Measurements from ENCODE around the gene CYB561. TPM values are rescaled to one million over a fixed set of nuclear protein-coding genes. Genes with fewer than 3 reads are reported as not detected.

Gene CYB561
- total and polyA plus RNA-seq, 2 donors (not counting 3 experiments of a cell fraction or from before 2014, with no cell fraction given) = 34.9 to 71.1 TPM

DNA sequence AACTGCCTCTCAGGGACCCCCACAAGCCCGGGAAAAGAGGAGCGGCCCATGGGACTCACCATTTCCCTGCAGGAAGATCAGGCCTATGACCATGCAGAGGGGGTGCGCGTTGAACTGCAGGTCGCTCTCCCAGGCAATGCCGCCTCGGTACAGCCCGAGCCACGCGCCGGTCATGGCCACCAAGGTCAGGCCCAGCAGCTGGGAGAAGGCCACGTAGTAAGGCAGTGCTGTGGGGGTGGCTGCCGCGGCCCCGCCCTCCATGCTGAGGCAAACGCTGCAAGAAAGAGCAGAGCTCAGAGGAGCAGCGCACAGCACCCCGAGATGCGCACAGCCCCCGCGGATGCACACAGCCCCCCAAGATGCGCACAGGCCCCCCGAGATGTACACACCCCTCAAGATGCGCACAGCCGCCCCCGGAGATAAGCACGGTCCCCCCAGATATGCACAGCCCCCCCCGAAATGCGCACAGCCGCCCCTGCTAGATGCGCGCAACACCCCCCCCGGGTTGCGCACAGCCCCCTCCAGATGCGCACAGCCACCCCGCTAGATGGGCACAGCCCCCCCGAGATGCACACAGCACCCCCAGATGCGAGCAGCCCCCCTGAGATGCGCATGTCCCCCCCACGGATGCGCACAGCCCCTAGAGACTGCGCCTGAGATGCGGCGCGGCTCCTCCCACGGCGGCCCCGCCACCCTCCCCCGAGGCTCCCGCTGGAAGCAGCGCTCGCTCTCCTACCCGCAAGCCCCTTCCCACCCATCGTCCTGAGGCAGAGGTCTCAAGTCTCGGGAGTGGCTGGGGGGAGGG lies 8.6 kb downstream of the CYB561 start:
- Histone ChIP-seq H3K36me3 (ENCODE audit: control insufficient read depth in 2 of 2, extremely low read depth in 1 of 2, insufficient read depth in 2 of 2, low read length in 2 of 2) (peaks cover 0 to 4% of the 10 kb centered on the region in 2 experiments), H3K4me1 (ENCODE audit: control insufficient read depth, extremely low read depth, insufficient read depth, low read length) (peaks cover 27% of the 10 kb centered on the region), H3K27ac (ENCODE audit: insufficient read depth, low read depth, low read length) (no peak overlapping the region), H3K4me2 (ENCODE audit: insufficient read depth, low read length) (no peak overlapping the region), H3K27me3 (ENCODE audit: control insufficient read depth in 2 of 2, insufficient read depth in 2 of 2, low read length in 2 of 2) (no peaks in the 10 kb centered on the region), H3K4me3 (replicated peaks in 1 of 3; ENCODE audit: insufficient read depth in 1 of 3, low read depth in 1 of 3, low read length in 3 of 3) (no peak overlapping the region), H3K9ac (replicated peaks; ENCODE audit: extremely low read depth, insufficient read depth, low read length) (no peak overlapping the region), H3K9me3 (replicated peaks; ENCODE audit: control insufficient read depth, insufficient read depth, low read length) (no peaks in the 10 kb centered on the region), H3K79me2 (ENCODE audit: control insufficient read depth, insufficient read depth, low read length) (no peaks in the 10 kb centered on the region), H2AFZ (ENCODE audit: low read depth, low read length) (no peak overlapping the region), H4K20me1 (replicated peaks; ENCODE audit: control insufficient read depth, extremely low read depth, insufficient read depth, low read length) (no peaks in the 10 kb centered on the region), H3K9me1 (replicated peaks; ENCODE audit: control insufficient read depth, extremely low read depth, insufficient read depth, low read length) (no peaks in the 10 kb centered on the region)
- FAIRE-seq (no peak), DNase-seq (ENCODE audit: low read depth, low spot score) (no peak)
- ChIA-PET CTCF (interaction anchor here (0.8 to 15.0 kb wide), 7 partner anchors 9 to 175 kb away, joined by 3 to 540 read pairs (median 6); partner anchors contain the start of genes ACE and CYB561), POLR2A (interaction anchor here (1.1 kb wide), 1 partner anchor 44 kb away, joined by 3 read pairs; no protein-coding TSS in a partner anchor)
- TF ChIP-seq JUN (IDR thresholded peaks at IDR 0.05; ENCODE audit: borderline replicate concordance, insufficient read depth, insufficient read length, low read depth) = no peak
- TF ChIP-seq POLR2AphosphoS5 (IDR thresholded peaks at IDR 0.05; ENCODE audit: insufficient read depth, low read depth, low read length) = no peak
- no peak for TF ChIP-seq GATA2 (IDR thresholded peaks at IDR 0.05; ENCODE audit: insufficient read depth, insufficient read length, low read depth, low read length)
- no peak for TF ChIP-seq MYC (IDR thresholded peaks at IDR 0.05; ENCODE audit: low read depth, low read length)
- TF ChIP-seq POLR2A (IDR thresholded peaks at IDR 0.05; ENCODE audit: low read depth, low read length) = no peak
- TF ChIP-seq, protein P1, sequence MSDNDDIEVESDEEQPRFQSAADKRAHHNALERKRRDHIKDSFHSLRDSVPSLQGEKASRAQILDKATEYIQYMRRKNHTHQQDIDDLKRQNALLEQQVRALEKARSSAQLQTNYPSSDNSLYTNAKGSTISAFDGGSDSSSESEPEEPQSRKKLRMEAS (IDR thresholded peaks at IDR 0.05; ENCODE audit: insufficient read depth, insufficient read length) = no peak
- no peak for TF ChIP-seq EZH2 (IDR thresholded peaks at IDR 0.05; ENCODE audit: borderline replicate concordance, low read depth, low read length, severe bottlenecking)
- TF ChIP-seq, protein P2, sequence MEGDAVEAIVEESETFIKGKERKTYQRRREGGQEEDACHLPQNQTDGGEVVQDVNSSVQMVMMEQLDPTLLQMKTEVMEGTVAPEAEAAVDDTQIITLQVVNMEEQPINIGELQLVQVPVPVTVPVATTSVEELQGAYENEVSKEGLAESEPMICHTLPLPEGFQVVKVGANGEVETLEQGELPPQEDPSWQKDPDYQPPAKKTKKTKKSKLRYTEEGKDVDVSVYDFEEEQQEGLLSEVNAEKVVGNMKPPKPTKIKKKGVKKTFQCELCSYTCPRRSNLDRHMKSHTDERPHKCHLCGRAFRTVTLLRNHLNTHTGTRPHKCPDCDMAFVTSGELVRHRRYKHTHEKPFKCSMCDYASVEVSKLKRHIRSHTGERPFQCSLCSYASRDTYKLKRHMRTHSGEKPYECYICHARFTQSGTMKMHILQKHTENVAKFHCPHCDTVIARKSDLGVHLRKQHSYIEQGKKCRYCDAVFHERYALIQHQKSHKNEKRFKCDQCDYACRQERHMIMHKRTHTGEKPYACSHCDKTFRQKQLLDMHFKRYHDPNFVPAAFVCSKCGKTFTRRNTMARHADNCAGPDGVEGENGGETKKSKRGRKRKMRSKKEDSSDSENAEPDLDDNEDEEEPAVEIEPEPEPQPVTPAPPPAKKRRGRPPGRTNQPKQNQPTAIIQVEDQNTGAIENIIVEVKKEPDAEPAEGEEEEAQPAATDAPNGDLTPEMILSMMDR (IDR thresholded peaks at IDR 0.05; ENCODE audit: extremely low read depth in 1 of 2, insufficient read depth in 1 of 2, low read depth in 1 of 2, low read length in 2 of 2) = no peak
- TF ChIP-seq FOS (IDR thresholded peaks at IDR 0.05; ENCODE audit: borderline replicate concordance, insufficient read depth, low read length) = no peak
- no TSS peak for BruUV-seq (replicated peaks)
- dilution Hi-C loops (cut with MboI; ENCODE audit: extremely low pct_ligation_motif_present, low sequenced_read_pairs) = no loop called here
- intact Hi-C loops (cut with micrococcal nuclease) = no loop called here

Data from endothelial cell of umbilical vein (primary cell).